HCT116 (cell line): Measurements from ENCODE around the gene OCRL. TPM values are rescaled to one million over a fixed set of nuclear protein-coding genes. Genes with fewer than 3 reads are reported as not detected.

Experiments used
- ATAC-seq: fragments of 200-7000 bp; cut with Tn5 transposase; 2 replicates; pipeline ENCODE4 v1.9.1; 2020; ENCODE audit warnings: mild to moderate bottlenecking, moderate library complexity
- BruUV-seq: library from RNA; stranded (reverse); fragments of 400-500 nt; replicated peaks from 2 replicates; lab custom pipeline; 2021; lab: Mats Ljungman, UMichigan
- CTCF ChIA-PET: fragments of 300-600 bp; sonication (Branson Sonifier 250); formaldehyde crosslinking; loops from one replicate; lab custom pipeline; 2021; ENCODE audit warnings: antibody characterized with exemption; lab: Charles Lee
- POLR2A ChIA-PET: fragments of 300-600, 350-600 bp; sonication (Branson Sonifier 250); formaldehyde crosslinking; loops from one replicate; lab custom pipeline; 2021; ENCODE audit warnings: antibody characterized with exemption; lab: Charles Lee
- RAD21 ChIA-PET, 2 experiments: fragments of 300-600 bp; sonication (Branson Sonifier 250); formaldehyde crosslinking; loops; one replicate each; lab custom pipeline; 2023; ENCODE audit warnings: low total read pairs in 2 of 2; ENCODE audit not compliant: uncharacterized antibody in 2 of 2, unreplicated experiment in 2 of 2, low non-redundant PET in 1 of 2; lab: Charles Lee
- DNase-seq: peaks from one replicate; pipeline ENCODE4 v3.0.0-alpha.2; 2010; ENCODE audit warnings: low read depth, low spot score
- H2AFZ ChIP-seq: fragments of 200-600 bp; shearing (Covaris generic), sonication (generic); 2 replicates; pipeline ENCODE4 v1.6.1; 2017; ENCODE audit warnings: low read depth, mixed run types, mixed read lengths, antibody characterized with exemption, low read length; ENCODE audit not compliant: poor library complexity, severe bottlenecking
- H3K27ac ChIP-seq: 2 replicates; pipeline ENCODE4 v1.5.1; 2012; ENCODE audit warnings: low read depth, low read length
- H3K27me3 ChIP-seq: fragments of 200-600 bp; sonication (generic); 2 replicates; pipeline ENCODE4 v1.6.1; 2016; ENCODE audit warnings: mixed run types, low read length, mixed read lengths; ENCODE audit not compliant: insufficient read depth
- H3K36me3 ChIP-seq, 2 experiments: fragments of 200-500 bp in 1 of 2; fragments of 200-600 bp in 1 of 2; sonication (Bioruptor generic) in 1 of 2; sonication (generic) in 1 of 2; 2 replicates each; pipeline versions ENCODE4 v1.5.1 to v1.6.1; 2014 to 2016; ENCODE audit warnings: low read length in 2 of 2, inconsistent platforms in 1 of 2, mixed read lengths in 1 of 2, mixed run types in 1 of 2; ENCODE audit not compliant: insufficient read depth in 2 of 2, control insufficient read depth in 1 of 2
- H3K4me1 ChIP-seq, 2 experiments: fragments of 200-600 bp in 1 of 2; sonication (generic) in 1 of 2; 2 replicates each; pipeline versions ENCODE4 v1.5.1 to v1.6.1; 2012 to 2017; ENCODE audit warnings: low read length in 2 of 2, inconsistent platforms in 1 of 2, mild to moderate bottlenecking in 1 of 2, mixed read lengths in 1 of 2, mixed run types in 1 of 2, moderate library complexity in 1 of 2; ENCODE audit not compliant: insufficient read depth in 2 of 2, control insufficient read depth in 1 of 2
- H3K4me2 ChIP-seq: fragments of 200-600 bp; sonication (generic); 2 replicates; pipeline ENCODE4 v1.6.1; 2017; ENCODE audit warnings: mixed run types, low read length, mixed read lengths
- H3K4me3 ChIP-seq, 2 experiments: fragments of 200-600 bp in 1 of 2; sonication (generic) in 1 of 2; replicated peaks in 1 of 2; 2 replicates each; pipeline ENCODE4 v1.5.1; 2011 to 2016; ENCODE audit warnings: low read length in 2 of 2, control low read depth in 1 of 2, low read depth in 1 of 2, mild to moderate bottlenecking in 1 of 2, mixed read lengths in 1 of 2, mixed run types in 1 of 2
- H3K79me2 ChIP-seq: fragments of 200-600 bp; sonication (generic); 2 replicates; pipeline ENCODE4 v1.6.1; 2017; ENCODE audit warnings: mild to moderate bottlenecking, mixed run types, low read length, moderate library complexity, mixed read lengths; ENCODE audit not compliant: insufficient read depth
- H3K9ac ChIP-seq: fragments of 200-600 bp; sonication (generic); 2 replicates; pipeline ENCODE4 v1.6.1; 2016; ENCODE audit warnings: low read length, mixed read lengths
- H3K9me2 ChIP-seq: fragments of 200-600 bp; sonication (generic), shearing (Covaris generic); 2 replicates; pipeline ENCODE4 v1.6.1; 2017; ENCODE audit warnings: mixed run types, mild to moderate bottlenecking, moderate library complexity; ENCODE audit not compliant: insufficient read depth
- H3K9me3 ChIP-seq, 2 experiments: fragments of 200-500 bp in 1 of 2; fragments of 200-600 bp in 1 of 2; sonication (Bioruptor generic) in 1 of 2; sonication (generic) in 1 of 2; 2 replicates each; pipeline ENCODE4 v1.6.1; 2014 to 2017; ENCODE audit warnings: low read length in 2 of 2, mixed read lengths in 2 of 2, inconsistent platforms in 1 of 2, low read depth in 1 of 2, mild to moderate bottlenecking in 1 of 2, mixed run types in 1 of 2, moderate library complexity in 1 of 2; ENCODE audit not compliant: control insufficient read depth in 1 of 2, insufficient read depth in 1 of 2
- H4K20me1 ChIP-seq: fragments of 200-600 bp; sonication (generic), shearing (Covaris generic); 2 replicates; pipeline ENCODE4 v1.6.1; 2017; ENCODE audit warnings: mixed run types, mild to moderate bottlenecking, moderate library complexity; ENCODE audit not compliant: insufficient read depth
- CBX3 ChIP-seq: IDR thresholded peaks from 2 replicates; pipeline ENCODE4 v1.6.1; 2012; ENCODE audit warnings: low read depth
- CEBPB ChIP-seq: IDR thresholded peaks from 2 replicates; pipeline ENCODE4 v1.6.1; 2012; ENCODE audit warnings: low read depth
- ELF1 ChIP-seq: IDR thresholded peaks from 2 replicates; pipeline ENCODE4 v1.6.1; 2012; ENCODE audit warnings: low read depth, borderline replicate concordance
- EZH2 ChIP-seq: fragments of 200-600 bp; sonication (generic); IDR thresholded peaks from 2 replicates; pipeline ENCODE4 v1.6.1; 2017; ENCODE audit warnings: antibody characterized with exemption, mixed run types
- EZH2phosphoT487 ChIP-seq: fragments of 200-600 bp; IDR thresholded peaks from 2 replicates; pipeline ENCODE4 v1.6.1; 2018; ENCODE audit warnings: antibody characterized with exemption, borderline replicate concordance
- JUND ChIP-seq: IDR thresholded peaks from 2 replicates; pipeline ENCODE4 v1.6.1; 2012
- MAX ChIP-seq: IDR thresholded peaks from 2 replicates; pipeline ENCODE4 v1.6.1; 2012
- POLR2AphosphoS5 ChIP-seq: IDR thresholded peaks from 2 replicates; pipeline ENCODE4 v1.6.1; 2011; ENCODE audit warnings: mild to moderate bottlenecking, low read depth, low read length, moderate library complexity
- RAD21 ChIP-seq: IDR thresholded peaks from 2 replicates; pipeline ENCODE4 v1.6.1; 2012; ENCODE audit warnings: low read depth, mild to moderate bottlenecking
- REST ChIP-seq: IDR thresholded peaks from 2 replicates; pipeline ENCODE4 v1.6.1; 2012; ENCODE audit warnings: low read depth
- SIN3A ChIP-seq: IDR thresholded peaks from 2 replicates; pipeline ENCODE4 v1.6.1; 2012; ENCODE audit warnings: low read depth
- SP1 ChIP-seq: IDR thresholded peaks from 2 replicates; pipeline ENCODE4 v1.6.1; 2012; ENCODE audit warnings: low read depth
- TCF7L2 ChIP-seq: IDR thresholded peaks from 2 replicates; pipeline ENCODE4 v1.7.0; 2011; ENCODE audit warnings: borderline replicate concordance, inconsistent platforms; ENCODE audit not compliant: insufficient read depth, insufficient read length; ENCODE audit errors: extremely low read depth
- YY1 ChIP-seq: IDR thresholded peaks from 2 replicates; pipeline ENCODE4 v1.6.1; 2011; ENCODE audit warnings: low read length, low read depth, moderate library complexity, mild to moderate bottlenecking; ENCODE audit not compliant: insufficient replicate concordance; ENCODE audit errors: extremely low read depth
- ZBTB33 ChIP-seq: IDR thresholded peaks from 2 replicates; pipeline ENCODE4 v1.6.1; 2011; ENCODE audit warnings: mild to moderate bottlenecking, low read length, moderate library complexity; ENCODE audit not compliant: insufficient replicate concordance; ENCODE audit errors: extremely low read depth
- ZFX ChIP-seq: fragments of 450-650 bp; IDR thresholded peaks from 2 replicates; pipeline ENCODE4 v1.6.1; 2017
- ZNF274 ChIP-seq: fragments of 200-500 bp; sonication (Bioruptor generic); IDR thresholded peaks from 2 replicates; pipeline ENCODE4 v1.6.1; 2014; ENCODE audit warnings: mild to moderate bottlenecking, low read depth, low read length, inconsistent platforms
- intact Hi-C: fragments of 100-400 bp; cut with micrococcal nuclease; formaldehyde crosslinking; loops from 2 replicates; pipeline ENCODE4 v1.10.0; 2022
- total RNA-seq: library from RNA; stranded (reverse); gene quantifications from one replicate; pipeline ENCODE4 v1.2.1, GENCODE V29; 2021; ENCODE audit not compliant: unreplicated experiment

Gene OCRL
- total RNA-seq, 1 experiment from 2014 or later: 19.8 TPM

- TF ChIP-seq CEBPB (no peak), POLR2AphosphoS5 (no peak), SIN3A (no peak), EZH2 (no peak)
Measured at GRCh38 chrX:129596077-129596476, 56.0 kb downstream of the OCRL start (continued).

- Histone ChIP-seq H3K9me3 (no peaks in the 10 kb centered on the region), H3K36me3 (no peaks in the 10 kb centered on the region), H3K9me2 (no peaks in the 10 kb centered on the region)
- no peak for TF ChIP-seq RAD21
- TF ChIP-seq JUND: no peak
- no peak for TF ChIP-seq REST
- TF ChIP-seq YY1: no peak
- TF ChIP-seq CEBPB: no peak
- no peak for TF ChIP-seq ZFX
- no peak for TF ChIP-seq EZH2phosphoT487
- no peak for TF ChIP-seq MAX
- TF ChIP-seq ZNF274: no peak
- TF ChIP-seq ZBTB33: no peak
- no peak for TF ChIP-seq ELF1
- no peak for TF ChIP-seq SIN3A
- no peak for TF ChIP-seq CBX3
- TF ChIP-seq SP1: no peak
- no peak for TF ChIP-seq TCF7L2
- TF ChIP-seq, all 23 proteins: peak for 0
- DNase-seq: no peak
- POLR2A ChIA-PET: no interaction called here
- intact Hi-C loops: no loop called here
- no TSS peak for BruUV-seq
- CTCF ChIA-PET: no interaction called here
- Histone ChIP-seq H3K4me3 (no peak overlapping the region), H3K27ac (no peak overlapping the region), H3K79me2 (no peaks in the 10 kb centered on the region), H2AFZ (no peak overlapping the region), H3K9ac (no peak overlapping the region), H3K27me3 (no peaks in the 10 kb centered on the region), H3K4me1 (peaks cover under 1 to 4% of the 10 kb centered on the region in 2 experiments), H4K20me1 (no peaks in the 10 kb centered on the region), H3K4me2 (no peak overlapping the region)
- RAD21 ChIA-PET: no interaction called here
- no peak for ATAC-seq
Measured at GRCh38 chrX:129597905-129598304, 57.8 kb downstream of the OCRL start.
